IPS-11a (cell line): ENCODE results near the gene CDK16.

Experiments used
- H3K4me3 ChIP-seq: one replicate; pipeline ENCODE4 v1.5.1; 2013; ENCODE audit warnings: low read depth, low read length, control low read depth

Gene CDK16

GRCh38 chrX:47218280-47218919 lies at the start of gene CDK16:
Gene CDK16 (plus strand): TSS chrX:47218681. CDS start chrX:47223558, 4,877 bp downstream.
- H3K4me3 ChIP-seq = peak within 1 kb of the TSS; percentile 78

DNA sequence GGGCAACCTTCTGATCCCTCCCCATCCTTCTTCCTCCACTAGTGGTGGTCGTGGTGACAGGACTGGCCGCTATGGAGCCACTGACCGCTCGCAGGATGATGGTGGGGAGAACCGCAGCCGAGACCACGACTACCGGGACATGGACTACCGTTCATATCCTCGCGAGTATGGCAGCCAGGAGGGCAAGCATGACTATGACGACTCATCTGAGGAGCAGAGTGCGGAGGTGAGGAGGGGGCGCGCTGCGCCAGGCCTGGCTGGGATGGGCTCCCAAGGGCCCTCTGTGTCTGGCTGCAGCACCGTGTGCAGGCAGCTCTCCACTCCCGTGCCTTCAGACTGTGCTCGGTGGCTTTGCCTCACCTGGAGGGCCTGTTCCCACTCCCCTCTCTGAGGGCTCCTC lies 49.2 kb upstream of the CDK16 start:
- H3K4me3 ChIP-seq = no peak overlapping the region

GRCh38 chrX:47169726-47170515 lies 48.6 kb upstream of the CDK16 start:
- H3K4me3 ChIP-seq = no peak overlapping the region

- H3K4me3 ChIP-seq = no peak overlapping the region
These were observed 47.4 kb upstream of the CDK16 start for GRCh38 chrX:47170861-47171692.

DNA sequence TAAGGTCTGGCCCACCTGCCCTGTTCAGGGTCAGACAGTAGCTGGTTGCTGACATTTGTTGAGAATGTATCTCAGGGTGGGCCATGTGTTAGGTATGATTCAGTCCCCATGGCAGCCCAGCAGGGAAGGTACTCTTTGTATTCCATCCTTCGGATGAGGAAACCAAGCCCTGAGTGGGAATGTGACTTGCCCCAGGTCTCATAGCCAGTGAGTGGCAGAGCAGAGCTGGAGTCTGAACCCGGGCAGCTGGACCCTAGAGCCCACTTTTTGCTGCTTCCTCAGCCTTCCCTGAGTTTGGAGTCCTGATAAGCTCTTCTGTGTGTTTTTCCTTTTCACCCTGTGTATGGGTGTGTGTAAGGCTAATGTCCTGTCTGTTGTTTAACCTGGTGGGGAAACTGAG lies 46.5 kb upstream of the CDK16 start:
- H3K4me3 ChIP-seq = no peak overlapping the region

- no peak overlapping the region for H3K4me3 ChIP-seq
These were observed 45.9 kb upstream of the CDK16 start for GRCh38 chrX:47172549-47172948.

DNA sequence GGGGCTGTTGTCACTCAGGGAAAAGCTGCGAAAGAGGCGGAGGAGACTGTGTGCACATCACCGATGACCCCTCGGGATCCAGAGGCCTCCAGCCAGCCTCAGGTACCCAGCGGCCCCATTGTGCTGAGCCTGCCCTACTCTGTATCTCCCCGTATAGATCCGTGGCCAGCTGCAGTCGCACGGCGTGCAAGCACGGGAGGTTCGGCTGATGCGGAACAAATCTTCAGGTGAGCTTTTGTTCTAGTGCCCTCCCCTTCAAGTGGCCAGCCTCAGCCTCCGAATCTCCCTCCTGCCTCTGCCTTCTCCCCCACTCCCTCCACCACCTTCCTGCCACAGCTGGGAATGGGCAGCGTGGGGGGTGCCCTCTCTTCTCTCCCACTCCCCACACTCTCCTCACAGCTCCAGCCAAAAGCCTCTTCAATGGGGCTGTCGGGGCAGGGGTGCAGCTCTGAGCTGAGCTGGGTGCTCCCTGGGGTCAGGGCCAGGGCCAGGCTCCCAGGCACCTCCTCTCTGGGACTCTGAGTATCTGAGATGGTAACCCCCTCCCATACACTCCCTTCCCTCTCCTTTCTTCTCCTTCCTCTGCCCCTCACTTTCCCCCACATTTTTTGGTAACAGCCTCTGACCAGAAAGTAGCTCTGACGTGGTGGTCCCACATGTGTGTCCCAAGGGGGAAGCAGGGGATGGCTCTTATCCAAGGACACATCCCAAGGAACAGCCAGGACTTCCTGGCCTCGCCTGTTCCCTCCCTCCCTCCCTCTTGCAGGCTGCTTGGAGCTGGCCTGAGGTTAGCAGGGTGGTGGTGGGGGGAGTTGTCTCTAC lies 45.3 kb upstream of the CDK16 start:
- no peak overlapping the region for H3K4me3 ChIP-seq

- H3K4me3 ChIP-seq = no peak overlapping the region
These were observed 44.1 kb upstream of the CDK16 start for GRCh38 chrX:47174376-47174775.

GRCh38 chrX:47174846-47175587 lies 43.5 kb upstream of the CDK16 start:
- H3K4me3 ChIP-seq = no peak overlapping the region

DNA sequence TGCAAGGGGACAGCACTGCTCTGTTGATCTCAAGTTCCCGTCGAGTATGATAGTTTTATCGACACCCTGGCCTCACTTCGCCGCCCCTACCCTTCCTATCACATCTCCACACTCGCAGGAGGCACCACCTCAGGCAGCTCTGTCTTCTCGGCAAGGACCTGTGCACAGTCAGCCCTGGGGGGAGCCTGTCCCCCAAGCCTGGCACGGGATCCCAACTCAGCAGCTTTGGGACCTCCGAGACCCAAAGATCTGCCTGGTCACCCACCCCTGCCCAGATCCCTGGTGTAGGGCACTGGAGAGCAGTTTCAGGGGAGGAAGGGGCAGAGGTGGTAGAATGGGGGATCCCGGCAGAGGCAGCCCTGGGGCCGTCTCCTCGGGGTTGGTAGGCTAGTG lies 42.9 kb upstream of the CDK16 start:
- no peak overlapping the region for H3K4me3 ChIP-seq

DNA sequence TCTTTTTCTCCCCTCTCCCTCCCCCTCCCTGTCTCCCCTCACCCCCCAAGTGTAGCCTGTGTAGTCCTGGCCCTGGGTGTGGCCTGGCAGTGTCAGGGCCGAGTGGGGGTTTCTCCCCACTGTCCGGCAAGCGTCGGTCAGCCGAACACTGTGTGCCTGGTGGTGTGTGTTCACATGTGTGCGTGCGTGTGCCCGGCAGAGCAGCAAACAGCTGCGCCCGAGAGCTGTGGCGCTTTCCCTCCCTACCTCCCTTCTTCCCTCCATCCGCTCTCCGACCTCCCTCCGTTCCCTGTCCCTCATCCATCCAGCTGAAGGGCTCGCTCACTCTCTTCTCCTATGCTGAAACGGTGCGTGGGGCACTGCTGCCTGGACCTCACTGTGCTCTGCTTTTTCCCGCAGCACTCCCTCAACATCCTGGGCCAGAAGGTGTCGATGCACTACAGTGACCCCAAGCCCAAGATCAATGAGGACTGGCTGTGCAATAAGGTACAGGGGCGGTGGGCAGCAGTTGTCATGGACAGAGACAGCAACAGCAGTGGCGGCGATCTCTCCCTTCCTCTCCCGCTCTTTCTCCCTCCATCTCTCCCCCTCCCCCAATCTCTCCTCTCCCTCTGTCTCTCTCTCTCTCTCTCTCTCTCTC lies 42.3 kb upstream of the CDK16 start:
- no peak overlapping the region for H3K4me3 ChIP-seq

GRCh38 chrX:47177079-47177478 lies 41.4 kb upstream of the CDK16 start:
- H3K4me3 ChIP-seq = no peak overlapping the region

DNA sequence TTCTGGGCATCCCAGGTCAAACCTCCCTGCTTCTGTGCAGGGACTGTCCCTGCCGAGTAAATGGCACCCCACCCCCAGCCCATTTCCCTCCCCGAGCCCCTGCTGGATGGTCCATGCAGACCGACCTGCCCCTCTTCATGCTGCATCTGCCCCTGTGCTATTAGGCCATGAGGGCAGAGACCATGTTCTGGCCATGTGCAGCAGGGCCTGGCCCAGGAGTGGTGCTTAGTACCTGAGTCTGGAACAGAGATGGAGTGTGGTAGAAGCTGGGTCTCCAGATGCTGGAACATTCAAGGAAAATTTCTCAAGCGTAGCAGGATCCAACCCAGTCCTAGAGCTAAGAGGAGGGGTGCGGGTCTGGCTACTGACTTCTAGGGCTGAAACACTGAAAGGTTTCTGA lies 40.1 kb upstream of the CDK16 start:
- H3K4me3 ChIP-seq = no peak overlapping the region

GRCh38 chrX:47179221-47179927 lies 39.1 kb upstream of the CDK16 start:
- no peak overlapping the region for H3K4me3 ChIP-seq

DNA sequence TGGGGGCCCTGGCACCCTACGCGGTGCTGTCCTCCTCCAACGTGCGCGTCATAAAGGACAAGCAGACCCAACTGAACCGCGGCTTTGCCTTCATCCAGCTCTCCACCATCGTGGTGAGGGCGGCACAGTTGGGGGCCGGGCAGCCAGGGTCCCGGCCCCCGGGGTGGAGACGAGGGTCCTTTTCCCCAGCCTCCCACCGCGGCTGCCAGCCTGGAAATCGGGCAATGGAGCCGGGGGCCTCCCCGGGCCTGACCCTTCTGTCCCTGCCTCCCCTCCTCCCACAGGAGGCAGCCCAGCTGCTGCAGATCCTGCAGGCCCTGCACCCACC lies 38.6 kb upstream of the CDK16 start:
- H3K4me3 ChIP-seq = no peak overlapping the region

GRCh38 chrX:47180346-47180745 lies 38.1 kb upstream of the CDK16 start:
- H3K4me3 ChIP-seq = no peak overlapping the region

- no peak overlapping the region for H3K4me3 ChIP-seq
These were observed 37.2 kb upstream of the CDK16 start for GRCh38 chrX:47181301-47181700.

- no peak overlapping the region for H3K4me3 ChIP-seq
These were observed 36.3 kb upstream of the CDK16 start for GRCh38 chrX:47182106-47182700.

DNA sequence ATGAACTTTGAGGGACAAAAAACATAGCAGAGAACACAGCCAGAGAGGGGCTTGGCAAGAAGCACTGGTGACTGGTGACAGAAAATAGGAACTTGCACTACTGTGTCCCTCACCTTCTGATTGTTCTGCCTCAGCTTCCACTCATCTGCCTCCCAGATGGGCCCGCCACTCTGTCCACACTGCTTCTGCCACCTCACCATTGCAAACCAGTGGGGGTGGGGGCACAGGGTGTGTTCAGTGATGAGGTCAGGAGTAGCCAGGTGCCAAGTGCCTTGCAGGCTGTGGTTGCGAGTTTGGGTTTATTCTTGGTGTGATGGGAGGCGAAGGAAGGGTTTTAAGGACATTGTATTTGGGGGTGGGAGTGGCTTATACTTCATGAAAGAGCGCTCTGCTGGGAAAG lies 34.0 kb upstream of the CDK16 start:
- no peak overlapping the region for H3K4me3 ChIP-seq
